WERI-Rb-1 (cell line): ENCODE results near the gene ATP5MC3.

ENCODE experiments used
- DNase-seq: peaks from one replicate; pipeline ENCODE4 v3.0.0-alpha.2; 2020
- H3K27ac ChIP-seq: fragments of 250-450 bp; sonication (Bioruptor Pico); 2 replicates; pipeline ENCODE4 v1.5.1; 2020; ENCODE audit warnings: mild to moderate bottlenecking, moderate library complexity
- H3K27me3 ChIP-seq: fragments of 250-450 bp; sonication (Bioruptor Pico); 2 replicates; pipeline ENCODE4 v1.5.1; 2021; ENCODE audit warnings: mild to moderate bottlenecking, low read depth, moderate library complexity; ENCODE audit not compliant: insufficient read depth, severe bottlenecking
- H3K36me3 ChIP-seq: fragments of 250-450 bp; sonication (Bioruptor Pico); 2 replicates; pipeline ENCODE4 v1.5.1; 2020; ENCODE audit warnings: mild to moderate bottlenecking, moderate library complexity
- H3K4me3 ChIP-seq: 2 replicates; pipeline ENCODE4 v1.5.1; 2011; ENCODE audit warnings: low read depth, mild to moderate bottlenecking, control low read depth, low read length
- H3K9me3 ChIP-seq: fragments of 250-450 bp; sonication (Bioruptor Pico); 2 replicates; pipeline ENCODE4 v1.5.1; 2021; ENCODE audit warnings: mild to moderate bottlenecking, moderate library complexity; ENCODE audit not compliant: severe bottlenecking
- TF ChIP-seq, protein P1 (sequence below): IDR thresholded peaks from 2 replicates; pipeline ENCODE4 v1.5.1; 2011; ENCODE audit warnings: low read depth, mild to moderate bottlenecking, control low read depth, inconsistent platforms, low read length

Gene ATP5MC3

GRCh38 chr2:175167792-175168563 lies 13.5 kb downstream of the ATP5MC3 start, which contains the start of gene ATF2:
ATF2 (minus strand) TSS chr2:175168203; CDS start chr2:175136443, 31,760 bp downstream.
- TF ChIP-seq, protein P1, sequence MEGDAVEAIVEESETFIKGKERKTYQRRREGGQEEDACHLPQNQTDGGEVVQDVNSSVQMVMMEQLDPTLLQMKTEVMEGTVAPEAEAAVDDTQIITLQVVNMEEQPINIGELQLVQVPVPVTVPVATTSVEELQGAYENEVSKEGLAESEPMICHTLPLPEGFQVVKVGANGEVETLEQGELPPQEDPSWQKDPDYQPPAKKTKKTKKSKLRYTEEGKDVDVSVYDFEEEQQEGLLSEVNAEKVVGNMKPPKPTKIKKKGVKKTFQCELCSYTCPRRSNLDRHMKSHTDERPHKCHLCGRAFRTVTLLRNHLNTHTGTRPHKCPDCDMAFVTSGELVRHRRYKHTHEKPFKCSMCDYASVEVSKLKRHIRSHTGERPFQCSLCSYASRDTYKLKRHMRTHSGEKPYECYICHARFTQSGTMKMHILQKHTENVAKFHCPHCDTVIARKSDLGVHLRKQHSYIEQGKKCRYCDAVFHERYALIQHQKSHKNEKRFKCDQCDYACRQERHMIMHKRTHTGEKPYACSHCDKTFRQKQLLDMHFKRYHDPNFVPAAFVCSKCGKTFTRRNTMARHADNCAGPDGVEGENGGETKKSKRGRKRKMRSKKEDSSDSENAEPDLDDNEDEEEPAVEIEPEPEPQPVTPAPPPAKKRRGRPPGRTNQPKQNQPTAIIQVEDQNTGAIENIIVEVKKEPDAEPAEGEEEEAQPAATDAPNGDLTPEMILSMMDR = no peak
- H3K4me3 ChIP-seq = peak within 1 kb of the TSS; percentile 99
- no peaks in the 10 kb centered on the region for H3K27me3 ChIP-seq
- H3K27ac ChIP-seq = peak within 1 kb of the TSS; percentile 92
- peaks cover 7% of the 10 kb centered on the region for H3K36me3 ChIP-seq
- H3K9me3 ChIP-seq = no peaks in the 10 kb centered on the region
- DNase-seq = peak; percentile 99

GRCh38 chr2:175167076-175167791 lies 14.3 kb downstream of the ATP5MC3 start:
- H3K27ac ChIP-seq = peak overlapping the region; percentile 92
- H3K4me3 ChIP-seq = peak overlapping the region; percentile 99
- no peaks in the 10 kb centered on the region for H3K27me3 ChIP-seq
- peaks cover 7% of the 10 kb centered on the region for H3K36me3 ChIP-seq
- TF ChIP-seq, protein P1 = no peak
- no peaks in the 10 kb centered on the region for H3K9me3 ChIP-seq
- peak; percentile 41 for DNase-seq

DNA sequence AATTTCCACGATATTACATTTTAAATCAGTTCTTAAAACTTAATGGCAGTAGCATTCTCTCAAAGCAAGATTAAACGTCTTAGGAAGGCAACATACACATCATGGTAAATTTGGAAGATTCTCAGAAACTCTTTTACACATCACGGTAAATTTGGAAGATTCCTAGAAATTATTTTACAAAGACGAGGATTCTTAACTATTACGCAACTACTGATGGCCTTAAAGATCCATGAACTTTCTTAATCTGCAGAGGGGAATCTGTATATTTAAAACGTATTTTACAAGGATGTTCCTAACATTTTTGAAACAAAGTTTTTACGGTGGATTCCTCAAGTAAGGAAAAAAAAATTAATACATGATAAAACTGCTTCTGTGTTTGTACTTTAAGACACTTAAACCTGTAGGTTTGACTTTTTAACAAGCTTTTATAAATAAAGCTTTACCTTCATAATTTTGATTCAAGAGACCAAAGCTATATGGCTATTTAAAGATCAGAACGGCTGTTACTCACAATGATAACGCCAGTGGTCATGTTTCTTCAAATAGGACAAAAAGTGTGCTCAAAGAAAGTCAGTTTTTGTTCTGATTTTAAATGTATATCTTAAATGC lies 15.2 kb downstream of the ATP5MC3 start:
- Histone ChIP-seq H3K4me3 (peak overlapping the region; percentile 99), H3K9me3 (no peaks in the 10 kb centered on the region), H3K36me3 (peaks cover 7% of the 10 kb centered on the region), H3K27ac (no peak overlapping the region; the same call in 1 of the 2 replicates), H3K27me3 (no peaks in the 10 kb centered on the region)
- DNase-seq = no peak
- TF ChIP-seq, protein P1 = no peak

GRCh38 chr2:175164235-175164634 lies 17.3 kb downstream of the ATP5MC3 start:
- Histone ChIP-seq H3K9me3 (no peaks in the 10 kb centered on the region), H3K4me3 (no peak overlapping the region), H3K36me3 (peaks cover 7% of the 10 kb centered on the region), H3K27ac (no peak overlapping the region), H3K27me3 (no peaks in the 10 kb centered on the region)
- DNase-seq = no peak
- TF ChIP-seq, protein P1 = no peak

GRCh38 chr2:175158894-175159293 lies 22.6 kb downstream of the ATP5MC3 start:
- TF ChIP-seq, protein P1 = no peak
- no peaks in the 10 kb centered on the region for H3K9me3 ChIP-seq
- H3K36me3 ChIP-seq = 0 out of 2 replicates have a peak, but pooled peaks cover 2% of the 10 kb centered on the region
- no peaks in the 10 kb centered on the region for H3K27me3 ChIP-seq
- no peak overlapping the region for H3K27ac ChIP-seq
- H3K4me3 ChIP-seq = no peak overlapping the region
- DNase-seq = no peak
